ENCODE results near the gene MLF2.
A peak's percentile ranks its signal among the peaks of the same experiment; 100 is the strongest.

The MLF2 gene

GRCh38 chr12:6759741-6760140 is 6.8 kb upstream of the MLF2 start:
- ChIA-PET CTCF (no interaction called here), POLR2A (ENCODE audit: low non-redundant PET) (no interaction called here)
- no peak overlapping the region for H3K27ac ChIP-seq
- TF ChIP-seq CTCF (conservative IDR thresholded peaks at IDR 0.05; ENCODE audit: low read depth), result no peak
- no peak for DNase-seq (ENCODE audit: low spot score)

- CTCF ChIA-PET, result interaction anchor here (1.0 kb wide), 1 partner anchor 8 kb away, joined by 3 read pairs; no protein-coding TSS in a partner anchor
- no peak for DNase-seq (ENCODE audit: low spot score)
These were observed 5.7 kb upstream of the MLF2 start for GRCh38 chr12:6758506-6759095.

GRCh38 chr12:6757028-6757690 is 4.2 kb upstream of the MLF2 start:
- DNase-seq (ENCODE audit: low spot score), result no peak
- POLR2A ChIA-PET (ENCODE audit: low non-redundant PET), result no interaction called here
- TF ChIP-seq CTCF (conservative IDR thresholded peaks at IDR 0.05; ENCODE audit: low read depth), result no peak
- no peak overlapping the region for H3K27ac ChIP-seq
- CTCF ChIA-PET, result no interaction called here

More at GRCh38 chr12:6758506-6759095, 5.7 kb upstream of the MLF2 start:
- no peak overlapping the region for H3K27ac ChIP-seq
- TF ChIP-seq CTCF (conservative IDR thresholded peaks at IDR 0.05; ENCODE audit: low read depth), result no peak
- POLR2A ChIA-PET (ENCODE audit: low non-redundant PET), result no interaction called here

GRCh38 chr12:6754411-6754810 is 1.5 kb upstream of the MLF2 start:
- 0 out of 2 replicates have a peak overlapping the region, but pooled peaks have one; percentile 12 for H3K27ac ChIP-seq
- POLR2A ChIA-PET (ENCODE audit: low non-redundant PET), result no interaction called here
- DNase-seq (ENCODE audit: low spot score), result no peak
- TF ChIP-seq CTCF (conservative IDR thresholded peaks at IDR 0.05; ENCODE audit: low read depth), result no peak
- CTCF ChIA-PET, result interaction anchor here (0.8 to 2.5 kb wide), 11 partner anchors 9 to 81 kb away, joined by 3 to 27 read pairs (median 5); partner anchors contain the start of genes LAG3, P3H3 and PTMS

- peak overlapping the region; percentile 91 for H3K27ac ChIP-seq
- peak; percentile 40 for TF ChIP-seq CTCF (conservative IDR thresholded peaks at IDR 0.05; ENCODE audit: low read depth)
- CTCF ChIA-PET, result interaction anchor here (0.6 to 2.5 kb wide), 16 partner anchors 10 to 794 kb away, joined by 3 to 27 read pairs (median 4); partner anchors contain the start of genes LAG3, P3H3 and PTMS
- POLR2A ChIA-PET (ENCODE audit: low non-redundant PET), result interaction anchor here (0.8 to 1.9 kb wide), 5 partner anchors 9 to 18 kb away, joined by 3 to 11 read pairs (median 3); partner anchors contain the start of gene PTMS
- no peak for DNase-seq (ENCODE audit: low spot score)
These were observed 923 bp upstream of the MLF2 start for GRCh38 chr12:6753772-6754356.

GRCh38 chr12:6752167-6752920 is 597 bp downstream of the MLF2 start:
- ChIA-PET POLR2A (ENCODE audit: low non-redundant PET) (interaction anchor here (0.5 to 1.9 kb wide), 4 partner anchors 14 to 100 kb away, joined by 3 to 11 read pairs (median 4); partner anchors contain the start of genes GPR162, PTMS and USP5), CTCF (interaction anchor here (0.8 to 2.5 kb wide), 9 partner anchors 9 to 139 kb away, joined by 3 to 27 read pairs (median 4); partner anchors contain the start of genes COPS7A and PTMS)
- peak overlapping the region; percentile 91 for H3K27ac ChIP-seq
- TF ChIP-seq CTCF (conservative IDR thresholded peaks at IDR 0.05; ENCODE audit: low read depth), result no peak; the same call in 1 of the 2 replicates
- peak; percentile 48 for DNase-seq (ENCODE audit: low spot score)

Measured in RWPE1 (cell line).